Measurements from ENCODE around the gene DUSP7. TPM values are rescaled to one million over a fixed set of nuclear protein-coding genes. Genes with fewer than 3 reads are reported as not detected.

DUSP7 gene
- total and polyA plus RNA-seq, 2 donors from 2014 or later = 10.1 to 19.8 TPM

DNA sequence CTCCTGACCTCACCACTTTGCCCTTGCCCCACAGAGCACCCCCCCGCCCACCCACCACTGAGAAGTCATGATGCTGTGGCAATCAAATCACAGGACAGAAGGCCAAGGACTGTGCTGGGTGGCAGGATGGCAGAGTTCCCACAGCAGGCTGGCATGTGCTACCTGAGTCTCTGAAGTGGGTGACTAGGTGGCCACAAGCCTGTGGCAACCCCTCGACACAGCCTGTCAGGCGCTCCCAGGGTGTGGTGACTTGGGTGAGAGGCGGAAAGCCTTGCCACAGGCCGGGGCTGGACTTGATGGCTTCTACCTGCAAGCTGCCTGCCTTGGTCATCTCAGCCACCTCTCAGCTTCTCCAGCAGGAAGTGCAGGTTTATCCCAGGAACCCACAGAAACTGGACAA is 15.6 kb upstream of the DUSP7 start:
- Histone ChIP-seq H3K9me3 (ENCODE audit: control insufficient read depth in 2 of 3, insufficient read depth in 1 of 3, low read length in 3 of 3) (no peaks in the 10 kb centered on the region), H3K27ac (ENCODE audit: low read depth in 2 of 2, low read length in 2 of 2) (no peak overlapping the region), H3K27me3 (ENCODE audit: control insufficient read depth, insufficient read depth, low read length) (no peaks in the 10 kb centered on the region), H3K4me1 (ENCODE audit: control insufficient read depth in 2 of 3, insufficient read depth in 2 of 3, low read depth in 1 of 3, low read length in 3 of 3) (peaks cover 0 to 2% (median 0%) of the 10 kb centered on the region in 3 donors), H3K4me3 (ENCODE audit: low read length in 3 of 3) (no peak overlapping the region), H3K36me3 (ENCODE audit: control insufficient read depth in 2 of 3, insufficient read depth in 3 of 3, low read length in 3 of 3) (no peaks in the 10 kb centered on the region), H3K9ac (ENCODE audit: low read length in 3 of 3) (no peak overlapping the region)
- DNase-seq (no peak), FAIRE-seq (no peak)
- intact Hi-C loops (cut with DNase I) = no loop called here
- TF ChIP-seq, protein P1, sequence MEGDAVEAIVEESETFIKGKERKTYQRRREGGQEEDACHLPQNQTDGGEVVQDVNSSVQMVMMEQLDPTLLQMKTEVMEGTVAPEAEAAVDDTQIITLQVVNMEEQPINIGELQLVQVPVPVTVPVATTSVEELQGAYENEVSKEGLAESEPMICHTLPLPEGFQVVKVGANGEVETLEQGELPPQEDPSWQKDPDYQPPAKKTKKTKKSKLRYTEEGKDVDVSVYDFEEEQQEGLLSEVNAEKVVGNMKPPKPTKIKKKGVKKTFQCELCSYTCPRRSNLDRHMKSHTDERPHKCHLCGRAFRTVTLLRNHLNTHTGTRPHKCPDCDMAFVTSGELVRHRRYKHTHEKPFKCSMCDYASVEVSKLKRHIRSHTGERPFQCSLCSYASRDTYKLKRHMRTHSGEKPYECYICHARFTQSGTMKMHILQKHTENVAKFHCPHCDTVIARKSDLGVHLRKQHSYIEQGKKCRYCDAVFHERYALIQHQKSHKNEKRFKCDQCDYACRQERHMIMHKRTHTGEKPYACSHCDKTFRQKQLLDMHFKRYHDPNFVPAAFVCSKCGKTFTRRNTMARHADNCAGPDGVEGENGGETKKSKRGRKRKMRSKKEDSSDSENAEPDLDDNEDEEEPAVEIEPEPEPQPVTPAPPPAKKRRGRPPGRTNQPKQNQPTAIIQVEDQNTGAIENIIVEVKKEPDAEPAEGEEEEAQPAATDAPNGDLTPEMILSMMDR (IDR thresholded peaks at IDR 0.05; ENCODE audit: borderline replicate concordance, extremely low read depth, insufficient read depth) = no peak

DNA sequence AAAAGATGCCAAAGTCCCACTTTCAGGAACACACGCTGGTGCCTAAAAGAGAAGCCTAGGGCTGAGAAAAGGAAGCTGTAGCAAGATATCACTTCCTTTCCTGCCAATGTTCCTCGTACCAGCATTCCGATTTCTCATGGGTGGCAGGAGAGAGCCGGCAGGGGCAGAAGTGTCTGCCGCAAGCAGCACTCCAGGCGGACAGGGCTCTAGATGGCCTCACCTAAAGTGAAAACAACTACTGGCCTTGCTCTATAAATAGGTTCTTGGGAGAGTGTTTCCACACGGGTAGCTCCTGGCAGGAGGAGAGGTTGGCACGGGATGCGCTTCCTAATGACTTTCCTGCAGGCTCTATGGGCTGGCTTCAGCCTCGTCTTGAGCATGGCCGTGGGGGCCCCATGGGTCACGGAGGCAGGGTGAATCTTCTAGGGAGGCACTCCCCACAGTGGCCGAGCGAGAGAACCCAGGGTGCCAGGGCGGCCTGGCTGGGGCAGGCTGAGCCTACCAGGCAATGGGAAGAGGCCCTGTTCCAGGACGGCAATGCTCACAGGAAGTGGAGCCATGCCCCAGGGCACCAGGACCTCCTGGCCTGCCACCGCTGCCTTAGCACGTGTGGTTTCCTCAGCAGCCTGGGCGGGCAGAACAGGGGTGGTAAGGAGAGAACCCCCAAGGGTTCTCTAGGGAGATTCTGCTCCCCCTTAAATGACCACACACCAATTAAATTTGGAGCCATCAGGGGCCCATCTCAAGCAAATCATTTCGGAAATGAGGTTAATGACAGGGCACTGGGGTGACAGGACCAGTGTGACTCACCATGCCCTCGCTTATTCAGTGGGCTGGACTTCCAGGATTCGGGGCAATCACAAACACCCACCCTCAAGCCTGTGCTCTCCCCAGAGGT is 14.6 kb upstream of the DUSP7 start:
- Histone ChIP-seq H3K9me3 (ENCODE audit: control insufficient read depth in 2 of 3, insufficient read depth in 1 of 3, low read length in 3 of 3) (no peaks in the 10 kb centered on the region), H3K9ac (ENCODE audit: low read length in 3 of 3) (peak overlapping the region in 1 of 3 donors; percentile 34), H3K36me3 (ENCODE audit: control insufficient read depth in 2 of 3, insufficient read depth in 3 of 3, low read length in 3 of 3) (no peaks in the 10 kb centered on the region), H3K27me3 (ENCODE audit: control insufficient read depth, insufficient read depth, low read length) (no peaks in the 10 kb centered on the region), H3K4me1 (ENCODE audit: control insufficient read depth in 2 of 3, insufficient read depth in 2 of 3, low read depth in 1 of 3, low read length in 3 of 3) (peaks cover 0 to 2% (median 0%) of the 10 kb centered on the region in 3 donors), H3K27ac (ENCODE audit: low read depth in 2 of 2, low read length in 2 of 2) (peak overlapping the region in 1 of 2 donors; percentile 13), H3K4me3 (ENCODE audit: low read length in 3 of 3) (no peak overlapping the region)
- no peak for DNase-seq
- intact Hi-C loops (cut with DNase I) = no loop called here
- TF ChIP-seq, protein P1 (IDR thresholded peaks at IDR 0.05; ENCODE audit: borderline replicate concordance, extremely low read depth, insufficient read depth) = no peak
- no peak for FAIRE-seq

DNA sequence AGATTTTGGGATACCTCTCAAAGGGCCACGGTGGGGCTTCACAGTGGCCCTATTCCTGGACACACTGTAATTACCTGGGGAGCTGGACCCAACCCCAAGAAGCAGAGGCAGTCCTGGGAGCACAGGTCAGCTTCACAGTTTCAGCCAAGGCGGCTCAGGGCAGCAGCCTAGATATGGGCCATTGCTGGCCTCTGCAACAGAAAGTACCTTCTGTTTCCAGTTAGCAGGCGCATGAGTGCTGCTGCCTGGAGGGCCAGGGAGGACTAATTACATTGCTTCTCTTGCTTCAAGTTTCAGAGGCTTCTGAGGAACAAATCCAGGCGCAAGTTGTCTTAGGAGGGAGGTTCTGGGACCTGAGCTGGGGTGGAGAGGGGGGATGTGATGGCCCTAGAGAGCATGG is 13.5 kb upstream of the DUSP7 start:
- no peak for DNase-seq
- Histone ChIP-seq H3K4me1 (ENCODE audit: control insufficient read depth in 2 of 3, insufficient read depth in 2 of 3, low read depth in 1 of 3, low read length in 3 of 3) (peaks cover 0 to 2% (median 0%) of the 10 kb centered on the region in 3 donors), H3K27ac (ENCODE audit: low read depth in 2 of 2, low read length in 2 of 2) (no peak overlapping the region), H3K36me3 (ENCODE audit: control insufficient read depth in 2 of 3, insufficient read depth in 3 of 3, low read length in 3 of 3) (no peaks in the 10 kb centered on the region), H3K4me3 (ENCODE audit: low read length in 3 of 3) (no peak overlapping the region), H3K27me3 (ENCODE audit: control insufficient read depth, insufficient read depth, low read length) (no peaks in the 10 kb centered on the region), H3K9me3 (ENCODE audit: control insufficient read depth in 2 of 3, insufficient read depth in 1 of 3, low read length in 3 of 3) (no peaks in the 10 kb centered on the region), H3K9ac (ENCODE audit: low read length in 3 of 3) (no peak overlapping the region)
- no peak for FAIRE-seq
- intact Hi-C loops (cut with DNase I) = no loop called here
- TF ChIP-seq, protein P1 (IDR thresholded peaks at IDR 0.05; ENCODE audit: borderline replicate concordance, extremely low read depth, insufficient read depth) = no peak
